Left lung (tissue), 10 donors: ENCODE measurements around the gene NMU. TPM values are rescaled to one million over a fixed set of nuclear protein-coding genes. Genes with fewer than 3 reads are reported as not detected.
"Not testable (repeated sequence)": the region's sequence is repeated elsewhere in the genome, so short reads cannot be mapped to it uniquely, and the experiment has no call there.

Experiments
- ATAC-seq: fragments of 200-7000 bp; cut with Tn5 transposase; one replicate; pipeline ENCODE4 v1.9.1; 2020; ENCODE audit warnings: moderate library complexity
- DNase-seq, 4 donors: peaks; one replicate each; pipeline ENCODE4 v3.0.0-alpha.2; 2013 to 2020
- H3K27ac ChIP-seq, 2 donors: fragments of 200-600 bp; sonication (generic) in 1 of 2; one replicate each; pipeline versions ENCODE4 v1.5.0 to v1.8.0; 2020 to 2021
- H3K27me3 ChIP-seq, 2 donors: fragments of 200-600 bp; sonication (generic) in 1 of 2; one replicate each; pipeline versions ENCODE4 v1.5.0 to v1.8.0; 2020 to 2021
- H3K36me3 ChIP-seq, 2 donors: fragments of 200-600 bp; sonication (generic) in 1 of 2; one replicate each; pipeline versions ENCODE4 v1.5.0 to v1.8.0; 2020 to 2021
- H3K4me1 ChIP-seq, 2 donors: fragments of 200-600 bp; one replicate each; pipeline ENCODE4 v1.8.0; 2021
- H3K4me3 ChIP-seq, 2 donors: fragments of 200-600 bp; sonication (generic) in 1 of 2; one replicate each; pipeline versions ENCODE4 v1.5.0 to v1.8.0; 2020 to 2021; ENCODE audit warnings: mild to moderate bottlenecking in 1 of 2
- H3K9me3 ChIP-seq, 2 donors: fragments of 200-600 bp; sonication (generic) in 1 of 2; one replicate each; pipeline versions ENCODE4 v1.5.0 to v1.8.0; 2020 to 2021
- intact Hi-C, 2 donors: fragments of 100-400 bp; cut with DNase I; formaldehyde crosslinking; loops; one replicate each; pipeline versions ENCODE4 v1.11.2 to v1.14.2; 2022
- polyA plus RNA-seq, 6 donors: library from polyadenylated mRNA; unstranded; fragments of 120-200 nt; gene quantifications; one replicate each; pipeline ENCODE4 v1.2.1, GENCODE V29; 2013; ENCODE audit not compliant: insufficient read length in 6 of 6
- total RNA-seq, 2 donors: library from RNA; stranded (reverse); fragmentation: NEBNext Ultra II Directional; extraction: Animal tissue kit (Norgen Biotek cat#: 25700); gene quantifications; one replicate each; pipeline ENCODE4 v1.2.1, GENCODE V29; 2021
- TF ChIP-seq, protein P1 (sequence below), 2 donors: fragments of 200-600 bp; sonication (generic) in 1 of 2; IDR thresholded peaks; one replicate each; pipeline versions ENCODE4 v1.5.0 to v1.8.0; 2021; ENCODE audit warnings: antibody characterized with exemption in 2 of 2
- donor health status: DM: no; HTN: yes; CAD: no.
- donor health status: DM: no; HTN: no; CAD: no.

Gene NMU
- total and polyA plus RNA-seq, 8 donors = 0.81 to 36.2 (median 4.7) TPM

DNA sequence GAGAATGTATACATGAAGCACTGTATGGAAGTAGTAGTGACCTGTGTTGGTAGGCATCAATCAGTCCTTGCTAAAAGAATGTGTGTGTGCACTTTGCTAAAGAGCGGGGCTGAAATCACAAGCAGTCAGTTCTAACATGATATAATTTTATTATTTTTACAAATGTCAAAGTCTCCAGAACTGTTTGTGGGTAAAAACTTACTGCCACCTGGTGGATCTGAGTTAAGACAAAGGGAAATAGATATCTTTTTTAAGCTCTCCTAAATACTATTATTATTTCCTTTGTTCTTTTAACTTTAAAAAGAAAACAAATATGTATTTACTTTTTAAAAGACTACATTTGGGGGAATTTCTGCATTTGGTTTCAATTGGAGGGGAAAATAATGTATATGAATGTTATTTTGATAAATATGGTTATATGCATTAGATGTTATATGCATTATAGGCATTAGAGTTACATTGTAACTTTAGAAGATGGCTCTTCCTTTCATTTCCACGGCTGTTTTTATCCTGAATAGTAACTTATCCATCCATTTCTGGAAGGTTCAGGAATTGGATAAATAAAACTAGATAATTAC is 81.6 kb downstream of the NMU start:
- no peaks in the 10 kb centered on the region for H3K9me3 ChIP-seq
- H3K27me3 ChIP-seq = no peaks in the 10 kb centered on the region
- peak in 1 of 4 donors; percentile 50 for DNase-seq
- peak; percentile 69 for ATAC-seq
- intact Hi-C loops = no loop called here
- TF ChIP-seq, protein P1, sequence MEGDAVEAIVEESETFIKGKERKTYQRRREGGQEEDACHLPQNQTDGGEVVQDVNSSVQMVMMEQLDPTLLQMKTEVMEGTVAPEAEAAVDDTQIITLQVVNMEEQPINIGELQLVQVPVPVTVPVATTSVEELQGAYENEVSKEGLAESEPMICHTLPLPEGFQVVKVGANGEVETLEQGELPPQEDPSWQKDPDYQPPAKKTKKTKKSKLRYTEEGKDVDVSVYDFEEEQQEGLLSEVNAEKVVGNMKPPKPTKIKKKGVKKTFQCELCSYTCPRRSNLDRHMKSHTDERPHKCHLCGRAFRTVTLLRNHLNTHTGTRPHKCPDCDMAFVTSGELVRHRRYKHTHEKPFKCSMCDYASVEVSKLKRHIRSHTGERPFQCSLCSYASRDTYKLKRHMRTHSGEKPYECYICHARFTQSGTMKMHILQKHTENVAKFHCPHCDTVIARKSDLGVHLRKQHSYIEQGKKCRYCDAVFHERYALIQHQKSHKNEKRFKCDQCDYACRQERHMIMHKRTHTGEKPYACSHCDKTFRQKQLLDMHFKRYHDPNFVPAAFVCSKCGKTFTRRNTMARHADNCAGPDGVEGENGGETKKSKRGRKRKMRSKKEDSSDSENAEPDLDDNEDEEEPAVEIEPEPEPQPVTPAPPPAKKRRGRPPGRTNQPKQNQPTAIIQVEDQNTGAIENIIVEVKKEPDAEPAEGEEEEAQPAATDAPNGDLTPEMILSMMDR (IDR thresholded peaks at IDR 0.05) = peak in 1 of 2 donors; percentile 33
- no peak overlapping the region for H3K27ac ChIP-seq
- H3K36me3 ChIP-seq = no peaks in the 10 kb centered on the region
- H3K4me1 ChIP-seq = no peaks in the 10 kb centered on the region
- H3K4me3 ChIP-seq = no peak overlapping the region

GRCh38 chr4:55553441-55554201 is 82.5 kb downstream of the NMU start:
- DNase-seq = peak in 2 of 4 donors; percentile 19 to 33
- H3K4me3 ChIP-seq = peak overlapping the region; percentile 1 to 4
- no peaks in the 10 kb centered on the region for H3K36me3 ChIP-seq
- no peaks in the 10 kb centered on the region for H3K27me3 ChIP-seq
- no peak overlapping the region for H3K27ac ChIP-seq
- TF ChIP-seq, protein P1 (IDR thresholded peaks at IDR 0.05) = no peak
- intact Hi-C loops = no loop called here
- no peaks in the 10 kb centered on the region for H3K9me3 ChIP-seq
- ATAC-seq = peak; percentile 80
- H3K4me1 ChIP-seq = no peaks in the 10 kb centered on the region

GRCh38 chr4:55551964-55552363 is 84.1 kb downstream of the NMU start:
- DNase-seq, H3K9me3 ChIP-seq, H3K4me1 ChIP-seq, H3K27me3 ChIP-seq, H3K4me3 ChIP-seq, intact Hi-C loops, H3K36me3 ChIP-seq, H3K27ac ChIP-seq, ATAC-seq: not testable (repeated sequence)

DNA sequence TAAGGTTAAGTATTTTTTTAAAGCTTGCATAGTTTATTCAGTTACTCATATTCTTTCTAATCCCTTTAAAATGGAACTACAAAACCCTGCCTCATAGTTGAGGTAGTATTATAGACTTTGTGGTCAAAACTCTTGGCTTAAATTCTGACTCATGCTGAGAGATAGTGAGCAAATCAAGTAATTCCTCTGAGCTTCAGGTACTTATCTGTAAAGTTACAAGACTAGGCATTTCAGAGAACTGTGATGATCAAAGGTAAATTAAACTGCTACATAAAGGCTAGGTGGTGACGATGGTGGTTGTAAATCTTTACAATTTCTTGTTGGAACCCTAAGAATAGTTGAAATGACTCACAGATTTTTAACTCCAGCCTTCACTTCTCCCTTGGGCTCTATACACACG is 86.2 kb downstream of the NMU start:
- Histone ChIP-seq H3K9me3 (no peaks in the 10 kb centered on the region), H3K36me3 (no peaks in the 10 kb centered on the region), H3K27ac (no peak overlapping the region), H3K4me3 (no peak overlapping the region), H3K27me3 (no peaks in the 10 kb centered on the region), H3K4me1 (peaks cover 4 to 13% of the 10 kb centered on the region in 2 donors)
- intact Hi-C loops = loop anchor here in 1 of 2 donors (10.0 kb wide), 1 partner anchor 205 kb away; the partner anchor contains the start of gene SRD5A3
- DNase-seq (no peak), ATAC-seq (no peak)
- TF ChIP-seq, protein P1 (IDR thresholded peaks at IDR 0.05) = no peak

- H3K27ac ChIP-seq = peak overlapping the region; percentile 93 to 99
- intact Hi-C loops = loop anchor here in 1 of 2 donors (10.0 kb wide), 1 partner anchor 203 kb away; the partner anchor contains the start of gene SRD5A3
- TF ChIP-seq, protein P1 (IDR thresholded peaks at IDR 0.05) = no peak
- no peaks in the 10 kb centered on the region for H3K9me3 ChIP-seq
- H3K4me3 ChIP-seq = peak overlapping the region; percentile 74 to 81
- H3K4me1 ChIP-seq = peaks cover 4 to 18% of the 10 kb centered on the region in 2 donors
- DNase-seq (no peak), ATAC-seq (no peak)
- H3K27me3 ChIP-seq = no peaks in the 10 kb centered on the region
- no peaks in the 10 kb centered on the region for H3K36me3 ChIP-seq
Measured at GRCh38 chr4:55547918-55548317, 88.2 kb downstream of the NMU start.
